HEK293 (cell line): Measurements from ENCODE around the gene HOXB7.

Experiments used
- HOXA7 ChIP-seq: sonication (generic); formaldehyde crosslinking; IDR thresholded peaks from 2 replicates; pipeline ENCODE4 v1.8.1; 2022; ENCODE audit warnings: missing genetic modification reagents, borderline replicate concordance
- KLF1 ChIP-seq: fragments of 450-650 bp; formaldehyde crosslinking; IDR thresholded peaks from 2 replicates; pipeline ENCODE4 v1.5.1; 2016; ENCODE audit warnings: missing biosample characterization, missing genetic modification characterization
- SCRT1 ChIP-seq: fragments of 450-650 bp; formaldehyde crosslinking; IDR thresholded peaks from 2 replicates; pipeline ENCODE4 v1.5.1; 2016; ENCODE audit warnings: missing biosample characterization, missing genetic modification characterization, borderline replicate concordance
- ZBTB48 ChIP-seq: fragments of 450-650 bp; formaldehyde crosslinking; IDR thresholded peaks from 2 replicates; pipeline ENCODE4 v1.5.1; 2016; ENCODE audit warnings: missing biosample characterization, missing genetic modification characterization
- ZFP3 ChIP-seq: fragments of 450-650 bp; formaldehyde crosslinking; IDR thresholded peaks from 2 replicates; pipeline ENCODE4 v1.5.1; 2016; ENCODE audit warnings: low read depth, missing biosample characterization, missing genetic modification characterization
- ZFP37 ChIP-seq: fragments of 450-650 bp; formaldehyde crosslinking; IDR thresholded peaks from 2 replicates; pipeline ENCODE4 v1.5.1; 2016; ENCODE audit warnings: missing biosample characterization, missing genetic modification characterization
- ZNF10 ChIP-seq: fragments of 450-650 bp; formaldehyde crosslinking; IDR thresholded peaks from 2 replicates; pipeline ENCODE4 v1.5.1; 2017; ENCODE audit warnings: missing biosample characterization, missing genetic modification characterization
- ZNF140 ChIP-seq: fragments of 450-650 bp; formaldehyde crosslinking; IDR thresholded peaks from 2 replicates; pipeline ENCODE4 v1.5.1; 2016; ENCODE audit warnings: missing biosample characterization, missing genetic modification characterization
- ZNF157 ChIP-seq: fragments of 450-650 bp; formaldehyde crosslinking; IDR thresholded peaks from 2 replicates; pipeline ENCODE4 v1.5.1; 2016; ENCODE audit warnings: missing biosample characterization, missing genetic modification characterization
- ZNF169 ChIP-seq: fragments of 450-650 bp; formaldehyde crosslinking; IDR thresholded peaks from 2 replicates; pipeline ENCODE4 v1.5.1; 2016; ENCODE audit warnings: missing biosample characterization, missing genetic modification characterization
- ZNF211 ChIP-seq: fragments of 450-650 bp; formaldehyde crosslinking; IDR thresholded peaks from 2 replicates; pipeline ENCODE4 v1.5.1; 2016; ENCODE audit warnings: low read depth, missing biosample characterization, missing genetic modification characterization
- ZNF23 ChIP-seq: fragments of 450-650 bp; formaldehyde crosslinking; IDR thresholded peaks from 2 replicates; pipeline ENCODE4 v1.5.1; 2016; ENCODE audit warnings: missing biosample characterization, missing genetic modification characterization, borderline replicate concordance
- ZNF292 ChIP-seq: fragments of 450-650 bp; formaldehyde crosslinking; IDR thresholded peaks from 2 replicates; pipeline ENCODE4 v1.5.1; 2016; ENCODE audit warnings: low read depth, missing biosample characterization, missing genetic modification characterization, borderline replicate concordance
- ZNF302 ChIP-seq: fragments of 450-650 bp; formaldehyde crosslinking; IDR thresholded peaks from 2 replicates; pipeline ENCODE4 v1.5.1; 2016; ENCODE audit warnings: missing biosample characterization, missing genetic modification characterization, low read depth
- ZNF324 ChIP-seq: fragments of 450-650 bp; formaldehyde crosslinking; IDR thresholded peaks from 2 replicates; pipeline ENCODE4 v1.5.1; 2016; ENCODE audit warnings: missing biosample characterization, missing genetic modification characterization
- ZNF354C ChIP-seq: fragments of 450-650 bp; formaldehyde crosslinking; IDR thresholded peaks from 2 replicates; pipeline ENCODE4 v1.5.1; 2016; ENCODE audit warnings: missing biosample characterization, missing genetic modification characterization, low read depth, borderline replicate concordance
- ZNF416 ChIP-seq: fragments of 450-650 bp; formaldehyde crosslinking; IDR thresholded peaks from 2 replicates; pipeline ENCODE4 v1.5.1; 2016; ENCODE audit warnings: missing biosample characterization, missing genetic modification characterization
- ZNF423 ChIP-seq: fragments of 450-650 bp; formaldehyde crosslinking; IDR thresholded peaks from 2 replicates; pipeline ENCODE4 v1.5.1; 2016; ENCODE audit warnings: missing biosample characterization, missing genetic modification characterization
- ZNF510 ChIP-seq: fragments of 450-650 bp; formaldehyde crosslinking; IDR thresholded peaks from 2 replicates; pipeline ENCODE4 v1.5.1; 2018; ENCODE audit warnings: mild to moderate bottlenecking, missing genetic modification characterization, missing biosample characterization; ENCODE audit not compliant: insufficient replicate concordance
- ZNF548 ChIP-seq: fragments of 450-650 bp; formaldehyde crosslinking; IDR thresholded peaks from 2 replicates; pipeline ENCODE4 v1.5.1; 2016; ENCODE audit warnings: missing biosample characterization, missing genetic modification characterization
- ZNF561 ChIP-seq: fragments of 450-650 bp; IDR thresholded peaks from 2 replicates; pipeline ENCODE4 v1.5.1; 2018; ENCODE audit warnings: missing biosample characterization, missing genetic modification characterization, borderline replicate concordance
- ZNF660 ChIP-seq: fragments of 450-650 bp; IDR thresholded peaks from 2 replicates; pipeline ENCODE4 v1.5.1; 2018; ENCODE audit warnings: missing biosample characterization, mild to moderate bottlenecking, missing genetic modification characterization
- ZNF677 ChIP-seq: fragments of 450-650 bp; IDR thresholded peaks from 2 replicates; pipeline ENCODE4 v1.5.0; 2018; ENCODE audit warnings: missing biosample characterization, mild to moderate bottlenecking, missing genetic modification characterization, moderate library complexity
- ZNF76 ChIP-seq: fragments of 450-650 bp; formaldehyde crosslinking; IDR thresholded peaks from 2 replicates; pipeline ENCODE4; 2016; ENCODE audit warnings: low read depth, missing biosample characterization, missing genetic modification characterization, borderline replicate concordance
- ZNF843 ChIP-seq: fragments of 450-650 bp; formaldehyde crosslinking; IDR thresholded peaks from 2 replicates; pipeline ENCODE4 v1.5.1; 2016; ENCODE audit warnings: missing biosample characterization, missing genetic modification characterization
- ZSCAN23 ChIP-seq: fragments of 450-650 bp; formaldehyde crosslinking; IDR thresholded peaks from 2 replicates; pipeline ENCODE4 v1.5.1; 2016; ENCODE audit warnings: missing biosample characterization, missing genetic modification characterization
- ZSCAN30 ChIP-seq: fragments of 450-650 bp; IDR thresholded peaks from 2 replicates; pipeline ENCODE4 v1.5.1; 2018; ENCODE audit warnings: missing biosample characterization, mild to moderate bottlenecking, missing genetic modification characterization, moderate library complexity
- TF ChIP-seq, protein P1 (sequence below): fragments of 450-650 bp; formaldehyde crosslinking; IDR thresholded peaks from 2 replicates; pipeline ENCODE4 v1.5.1; 2016; ENCODE audit warnings: missing biosample characterization, missing genetic modification characterization, borderline replicate concordance
- TF ChIP-seq, protein P2 (sequence below): fragments of 450-650 bp; formaldehyde crosslinking; IDR thresholded peaks from 2 replicates; pipeline ENCODE4 v1.5.1; 2016; ENCODE audit warnings: missing biosample characterization, missing genetic modification characterization
- TF ChIP-seq, protein P3 (sequence below): fragments of 450-650 bp; formaldehyde crosslinking; IDR thresholded peaks from 2 replicates; pipeline ENCODE4 v1.5.1; 2017; ENCODE audit warnings: missing biosample characterization, missing genetic modification characterization
- TF ChIP-seq, protein P4 (sequence below): IDR thresholded peaks from 2 replicates; pipeline ENCODE4 v1.6.1; 2011; ENCODE audit warnings: mild to moderate bottlenecking, low read depth, low read length, borderline replicate concordance
- TF ChIP-seq, protein P5 (sequence below): fragments of 450-650 bp; formaldehyde crosslinking; IDR thresholded peaks from 2 replicates; pipeline ENCODE4 v1.5.1; 2016; ENCODE audit warnings: missing biosample characterization, missing genetic modification characterization

The HOXB7 gene

DNA sequence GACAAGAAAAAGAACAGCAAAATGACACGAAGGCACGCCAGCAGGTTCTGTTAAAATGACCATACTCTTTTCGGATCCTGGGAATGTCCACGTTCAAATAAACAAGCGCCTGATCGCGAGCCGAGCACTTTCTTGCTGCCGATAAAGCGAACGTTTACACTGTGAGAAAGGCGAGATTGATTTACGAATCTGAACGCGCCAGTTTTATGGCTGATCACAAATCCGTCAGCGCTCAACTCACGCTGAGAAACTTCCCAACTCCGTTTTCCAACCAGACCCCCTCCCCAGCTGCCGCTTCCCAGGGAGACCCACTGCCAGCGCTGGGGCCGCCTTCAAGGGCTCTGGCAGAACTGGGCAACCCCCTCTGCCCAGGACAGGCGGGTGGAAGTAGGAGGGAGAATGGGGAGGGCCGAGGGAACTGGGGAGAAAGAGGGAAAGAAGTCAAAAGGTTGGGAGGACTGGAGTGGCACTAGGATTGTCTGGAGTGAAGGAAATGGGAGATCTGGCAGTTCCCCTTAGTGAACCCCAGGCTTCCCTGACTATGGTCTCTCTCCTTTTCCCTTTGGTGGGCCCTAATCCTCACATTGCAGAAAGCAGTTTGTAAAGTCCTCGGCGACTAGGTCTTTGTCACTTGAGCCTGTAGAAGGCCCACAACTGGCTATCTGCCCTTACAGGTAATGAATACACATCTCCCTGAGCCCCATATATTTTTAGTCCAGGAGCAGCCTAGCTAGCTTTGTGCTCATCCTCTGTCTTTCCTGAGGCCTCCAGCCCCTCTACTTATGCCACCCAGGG lies 39.6 kb downstream of the HOXB7 start (continued):
- TF ChIP-seq, protein P1, sequence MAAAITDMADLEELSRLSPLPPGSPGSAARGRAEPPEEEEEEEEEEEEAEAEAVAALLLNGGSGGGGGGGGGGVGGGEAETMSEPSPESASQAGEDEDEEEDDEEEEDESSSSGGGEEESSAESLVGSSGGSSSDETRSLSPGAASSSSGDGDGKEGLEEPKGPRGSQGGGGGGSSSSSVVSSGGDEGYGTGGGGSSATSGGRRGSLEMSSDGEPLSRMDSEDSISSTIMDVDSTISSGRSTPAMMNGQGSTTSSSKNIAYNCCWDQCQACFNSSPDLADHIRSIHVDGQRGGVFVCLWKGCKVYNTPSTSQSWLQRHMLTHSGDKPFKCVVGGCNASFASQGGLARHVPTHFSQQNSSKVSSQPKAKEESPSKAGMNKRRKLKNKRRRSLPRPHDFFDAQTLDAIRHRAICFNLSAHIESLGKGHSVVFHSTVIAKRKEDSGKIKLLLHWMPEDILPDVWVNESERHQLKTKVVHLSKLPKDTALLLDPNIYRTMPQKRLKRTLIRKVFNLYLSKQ (tag by site-specific recombination): no peak
- TF ChIP-seq, protein P2, sequence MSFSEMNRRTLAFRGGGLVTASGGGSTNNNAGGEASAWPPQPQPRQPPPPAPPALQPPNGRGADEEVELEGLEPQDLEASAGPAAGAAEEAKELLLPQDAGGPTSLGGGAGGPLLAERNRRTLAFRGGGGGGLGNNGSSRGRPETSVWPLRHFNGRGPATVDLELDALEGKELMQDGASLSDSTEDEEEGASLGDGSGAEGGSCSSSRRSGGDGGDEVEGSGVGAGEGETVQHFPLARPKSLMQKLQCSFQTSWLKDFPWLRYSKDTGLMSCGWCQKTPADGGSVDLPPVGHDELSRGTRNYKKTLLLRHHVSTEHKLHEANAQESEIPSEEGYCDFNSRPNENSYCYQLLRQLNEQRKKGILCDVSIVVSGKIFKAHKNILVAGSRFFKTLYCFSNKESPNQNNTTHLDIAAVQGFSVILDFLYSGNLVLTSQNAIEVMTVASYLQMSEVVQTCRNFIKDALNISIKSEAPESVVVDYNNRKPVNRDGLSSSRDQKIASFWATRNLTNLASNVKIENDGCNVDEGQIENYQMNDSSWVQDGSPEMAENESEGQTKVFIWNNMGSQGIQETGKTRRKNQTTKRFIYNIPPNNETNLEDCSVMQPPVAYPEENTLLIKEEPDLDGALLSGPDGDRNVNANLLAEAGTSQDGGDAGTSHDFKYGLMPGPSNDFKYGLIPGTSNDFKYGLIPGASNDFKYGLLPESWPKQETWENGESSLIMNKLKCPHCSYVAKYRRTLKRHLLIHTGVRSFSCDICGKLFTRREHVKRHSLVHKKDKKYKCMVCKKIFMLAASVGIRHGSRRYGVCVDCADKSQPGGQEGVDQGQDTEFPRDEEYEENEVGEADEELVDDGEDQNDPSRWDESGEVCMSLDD (tag by site-specific recombination): no peak
- 0 out of 2 replicates have a peak, but pooled peaks have one; percentile 5 for TF ChIP-seq ZNF660 (tag by site-specific recombination)
- TF ChIP-seq ZNF561 (tag by site-specific recombination): peak; percentile 51; the same call in 1 of the 2 replicates
- TF ChIP-seq ZNF548 (tag by site-specific recombination): no peak
- TF ChIP-seq ZNF76 (tag by site-specific recombination): peak; percentile 42; the same call in 1 of the 2 replicates
- peak; percentile 62; the same call in 1 of the 2 replicates for TF ChIP-seq ZBTB48 (tag by site-specific recombination)
- TF ChIP-seq ZNF211 (tag by site-specific recombination): no peak
- TF ChIP-seq ZNF169 (tag by site-specific recombination): no peak
- no peak for TF ChIP-seq ZNF23 (tag by site-specific recombination)
- TF ChIP-seq, protein P3, sequence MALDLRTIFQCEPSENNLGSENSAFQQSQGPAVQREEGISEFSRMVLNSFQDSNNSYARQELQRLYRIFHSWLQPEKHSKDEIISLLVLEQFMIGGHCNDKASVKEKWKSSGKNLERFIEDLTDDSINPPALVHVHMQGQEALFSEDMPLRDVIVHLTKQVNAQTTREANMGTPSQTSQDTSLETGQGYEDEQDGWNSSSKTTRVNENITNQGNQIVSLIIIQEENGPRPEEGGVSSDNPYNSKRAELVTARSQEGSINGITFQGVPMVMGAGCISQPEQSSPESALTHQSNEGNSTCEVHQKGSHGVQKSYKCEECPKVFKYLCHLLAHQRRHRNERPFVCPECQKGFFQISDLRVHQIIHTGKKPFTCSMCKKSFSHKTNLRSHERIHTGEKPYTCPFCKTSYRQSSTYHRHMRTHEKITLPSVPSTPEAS (tag by site-specific recombination): 0 out of 2 replicates have a peak, but pooled peaks have one; percentile 40
- TF ChIP-seq ZNF140 (tag by site-specific recombination): no peak
- no peak for TF ChIP-seq KLF1 (tag by site-specific recombination)
- 0 out of 2 replicates have a peak, but pooled peaks have one; percentile 32 for TF ChIP-seq ZNF10 (tag by site-specific recombination)
- TF ChIP-seq ZSCAN23 (tag by site-specific recombination): no peak
- TF ChIP-seq ZSCAN30 (tag by site-specific recombination): peak; percentile 92
- TF ChIP-seq ZNF416: no peak
- TF ChIP-seq ZNF157 (tag by site-specific recombination): no peak
- no peak for TF ChIP-seq ZFP3 (tag by site-specific recombination)
- no peak for TF ChIP-seq ZNF354C (tag by site-specific recombination)
- TF ChIP-seq, protein P4, sequence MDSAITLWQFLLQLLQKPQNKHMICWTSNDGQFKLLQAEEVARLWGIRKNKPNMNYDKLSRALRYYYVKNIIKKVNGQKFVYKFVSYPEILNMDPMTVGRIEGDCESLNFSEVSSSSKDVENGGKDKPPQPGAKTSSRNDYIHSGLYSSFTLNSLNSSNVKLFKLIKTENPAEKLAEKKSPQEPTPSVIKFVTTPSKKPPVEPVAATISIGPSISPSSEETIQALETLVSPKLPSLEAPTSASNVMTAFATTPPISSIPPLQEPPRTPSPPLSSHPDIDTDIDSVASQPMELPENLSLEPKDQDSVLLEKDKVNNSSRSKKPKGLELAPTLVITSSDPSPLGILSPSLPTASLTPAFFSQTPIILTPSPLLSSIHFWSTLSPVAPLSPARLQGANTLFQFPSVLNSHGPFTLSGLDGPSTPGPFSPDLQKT: no peak
- TF ChIP-seq, protein P5, sequence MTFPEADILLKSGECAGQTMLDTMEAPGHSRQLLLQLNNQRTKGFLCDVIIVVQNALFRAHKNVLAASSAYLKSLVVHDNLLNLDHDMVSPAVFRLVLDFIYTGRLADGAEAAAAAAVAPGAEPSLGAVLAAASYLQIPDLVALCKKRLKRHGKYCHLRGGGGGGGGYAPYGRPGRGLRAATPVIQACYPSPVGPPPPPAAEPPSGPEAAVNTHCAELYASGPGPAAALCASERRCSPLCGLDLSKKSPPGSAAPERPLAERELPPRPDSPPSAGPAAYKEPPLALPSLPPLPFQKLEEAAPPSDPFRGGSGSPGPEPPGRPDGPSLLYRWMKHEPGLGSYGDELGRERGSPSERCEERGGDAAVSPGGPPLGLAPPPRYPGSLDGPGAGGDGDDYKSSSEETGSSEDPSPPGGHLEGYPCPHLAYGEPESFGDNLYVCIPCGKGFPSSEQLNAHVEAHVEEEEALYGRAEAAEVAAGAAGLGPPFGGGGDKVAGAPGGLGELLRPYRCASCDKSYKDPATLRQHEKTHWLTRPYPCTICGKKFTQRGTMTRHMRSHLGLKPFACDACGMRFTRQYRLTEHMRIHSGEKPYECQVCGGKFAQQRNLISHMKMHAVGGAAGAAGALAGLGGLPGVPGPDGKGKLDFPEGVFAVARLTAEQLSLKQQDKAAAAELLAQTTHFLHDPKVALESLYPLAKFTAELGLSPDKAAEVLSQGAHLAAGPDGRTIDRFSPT (tag by site-specific recombination): peak; percentile 94
- no peak for TF ChIP-seq ZNF302 (tag by site-specific recombination)
- no peak for TF ChIP-seq ZNF677 (tag by site-specific recombination)
- no peak for TF ChIP-seq ZNF324
- no peak for TF ChIP-seq HOXA7 (CRISPR knock-in tag)
- 0 out of 2 replicates have a peak, but pooled peaks have one; percentile 56 for TF ChIP-seq ZNF423 (tag by site-specific recombination)
- no peak for TF ChIP-seq ZNF510 (tag by site-specific recombination)
- no peak for TF ChIP-seq SCRT1
- no peak for TF ChIP-seq ZNF292 (tag by site-specific recombination)
- TF ChIP-seq ZNF843: peak; percentile 95
- TF ChIP-seq ZFP37 (tag by site-specific recombination): no peak; the same call in 1 of the 2 replicates
